NCI-H2107 (cell line): Measurements from ENCODE around the gene COLEC12.
"Not testable (repeated sequence)": the region's sequence is repeated elsewhere in the genome, so short reads cannot be mapped to it uniquely, and the experiment has no call there.

ENCODE experiments used
- DNase-seq: peaks from one replicate; lab custom pipeline; 2025; lab: John Stamatoyannopoulos, UW

Gene COLEC12

DNA sequence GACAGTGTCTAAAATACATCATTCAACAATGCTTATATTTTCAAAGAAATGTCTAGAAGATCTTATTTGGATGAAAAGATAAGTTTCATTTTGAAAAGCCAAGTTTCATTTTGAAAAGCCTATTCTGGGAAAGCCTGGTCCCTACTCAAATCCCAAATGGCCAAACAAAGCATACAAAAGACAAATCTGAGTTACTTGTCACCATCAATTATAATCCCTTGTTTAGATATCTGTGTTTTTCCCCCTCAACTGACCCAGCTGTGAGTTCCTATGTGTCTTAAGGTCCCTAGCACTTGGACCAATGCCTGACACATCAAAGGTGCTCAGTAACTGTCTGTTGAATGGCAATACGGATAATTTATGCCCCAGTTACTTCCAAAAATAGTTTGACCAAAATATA is 180.3 kb downstream of the COLEC12 start:
- no peak for DNase-seq

DNA sequence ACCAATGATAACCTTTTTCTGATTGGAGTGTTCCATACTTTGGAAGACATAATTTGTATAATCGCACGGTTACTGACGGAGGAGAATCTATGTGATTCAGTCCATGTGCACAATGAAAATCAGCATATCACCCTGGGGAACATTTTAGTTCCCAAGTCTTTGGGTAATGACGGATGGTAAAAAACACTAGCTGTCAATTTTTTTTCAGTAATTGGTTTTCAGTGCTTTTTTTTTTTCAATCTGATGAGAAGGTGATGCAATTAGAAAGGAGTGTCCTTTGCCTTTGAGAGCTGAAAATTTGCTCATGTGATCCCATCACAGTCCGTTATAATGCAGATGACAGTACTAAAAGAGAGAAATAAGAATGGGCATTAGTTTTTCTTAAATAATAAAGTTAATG is 180.8 kb downstream of the COLEC12 start:
- DNase-seq = no peak

DNA sequence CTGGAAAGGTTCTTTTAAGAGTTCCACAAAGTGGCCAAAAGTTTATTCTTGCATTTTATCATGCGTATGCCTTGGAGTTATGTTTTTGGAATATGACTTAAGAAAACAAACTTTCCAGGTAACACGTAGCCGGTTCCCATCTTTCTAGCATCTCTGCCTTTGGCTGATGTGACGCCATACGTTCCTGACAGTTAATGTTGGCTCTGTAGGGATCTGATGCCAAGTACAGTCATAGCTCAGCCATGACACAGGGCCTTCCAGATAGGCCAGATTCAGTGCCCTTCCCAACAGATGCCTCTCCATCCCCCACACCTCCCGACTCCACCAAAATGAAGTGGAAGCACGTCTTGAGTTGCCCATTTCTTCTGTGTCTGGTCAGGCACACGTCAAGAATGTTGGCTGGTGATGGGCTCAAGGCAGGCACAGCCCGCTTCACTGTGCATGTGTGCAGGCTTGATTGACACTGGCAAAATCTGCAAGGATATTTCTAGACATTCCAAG is 181.7 kb downstream of the COLEC12 start:
- no peak for DNase-seq

DNA sequence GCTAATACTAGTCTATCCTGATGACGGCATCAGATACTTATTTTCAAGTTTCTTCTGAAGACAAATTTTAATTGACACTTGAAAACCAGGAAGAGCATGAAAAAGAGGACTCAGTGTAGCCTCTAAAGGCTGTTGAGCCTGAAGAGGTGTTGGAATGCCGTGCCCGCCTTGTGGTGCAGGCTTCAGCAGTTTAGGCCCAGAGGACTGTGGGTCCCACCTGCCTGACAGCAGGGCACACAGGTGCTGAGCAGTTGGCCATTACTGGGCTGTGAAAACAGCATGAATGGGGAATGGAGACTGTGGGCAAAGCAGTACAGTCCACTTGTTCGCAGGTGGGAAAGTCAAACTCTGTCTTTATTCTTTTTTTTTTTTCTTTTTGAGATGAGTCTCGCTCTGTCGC is 182.9 kb downstream of the COLEC12 start:
- DNase-seq = no peak

DNA sequence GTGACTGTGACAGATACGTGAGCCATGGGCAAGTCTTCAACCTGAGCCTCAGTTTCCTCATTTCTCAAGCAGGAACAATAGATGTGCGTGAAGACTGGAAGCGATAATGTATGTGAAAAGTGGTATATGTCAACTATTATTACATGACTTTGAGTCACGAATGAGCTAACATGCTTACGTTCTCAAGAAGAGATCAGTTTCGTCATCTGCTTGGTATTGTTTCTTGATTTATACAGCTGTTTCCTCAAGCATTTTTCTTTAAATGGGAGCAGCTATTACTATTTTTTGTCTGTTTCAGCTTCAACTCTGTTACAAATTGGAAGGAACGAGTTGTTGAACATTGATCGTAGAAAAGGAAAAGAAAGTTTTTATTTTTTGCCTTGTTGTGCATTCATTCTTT is 184.1 kb downstream of the COLEC12 start:
- DNase-seq = no peak

DNA sequence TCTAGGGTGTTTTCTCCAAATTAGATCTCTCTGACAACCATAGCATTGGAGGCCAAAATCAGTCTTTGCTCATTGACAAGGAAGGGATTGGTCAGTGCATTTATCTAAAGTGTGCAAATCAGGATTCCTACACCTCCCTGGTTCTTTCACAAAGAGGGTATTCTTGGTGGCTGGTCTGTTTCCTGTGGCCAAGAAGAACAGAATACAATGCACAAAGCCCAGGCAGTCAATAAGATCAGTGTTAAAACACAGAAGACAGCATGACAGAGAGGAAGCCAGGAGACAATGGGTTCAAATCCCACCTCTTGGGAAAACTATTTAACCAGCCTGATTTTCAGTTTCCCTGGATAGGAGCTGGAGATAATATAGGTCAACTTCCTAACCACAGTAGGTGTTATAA is 186.6 kb downstream of the COLEC12 start:
- DNase-seq = no peak

- DNase-seq = no peak
Measured at GRCh38 chr18:312415-312814, 188.1 kb downstream of the COLEC12 start.

DNA sequence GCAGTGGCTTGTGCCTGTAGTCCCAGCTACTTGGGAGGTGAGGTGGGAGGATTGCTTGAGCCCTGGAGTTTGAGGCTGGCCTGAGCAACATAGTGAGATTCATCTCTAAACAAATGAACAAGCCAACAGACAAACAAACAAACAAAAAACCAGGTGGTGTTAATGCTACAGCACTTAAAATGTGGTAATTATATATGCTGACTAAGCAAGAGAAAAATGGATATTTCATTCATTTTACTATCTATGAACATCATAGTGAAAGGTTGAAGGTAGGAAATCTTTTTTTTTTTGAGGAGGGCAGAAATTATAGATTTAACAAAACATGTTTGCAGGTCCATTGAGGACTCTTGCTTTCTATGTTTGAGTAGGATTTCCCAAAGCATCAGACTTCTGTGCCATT is 190.5 kb downstream of the COLEC12 start:
- no peak for DNase-seq

DNA sequence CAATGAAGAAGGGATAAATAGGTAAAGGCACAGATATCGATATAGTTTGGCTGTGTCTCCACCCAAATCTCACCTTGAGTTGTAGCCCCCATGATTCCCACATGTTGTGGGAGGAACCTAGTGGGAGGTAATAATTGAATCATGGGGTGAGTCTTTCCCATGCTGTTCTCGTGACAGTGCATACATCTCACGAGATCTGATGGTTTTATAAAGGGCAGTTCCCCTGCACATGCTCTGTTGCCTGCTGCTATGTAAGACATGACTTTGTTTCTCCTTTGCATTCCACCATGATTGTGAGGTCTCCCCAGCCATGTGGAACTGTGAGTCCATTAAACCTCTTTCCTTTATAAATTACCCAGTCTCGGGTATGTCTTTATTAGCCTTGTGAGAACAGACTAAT is 192.4 kb downstream of the COLEC12 start:
- DNase-seq = not testable (repeated sequence)

GRCh38 chr18:306608-307255 is 193.8 kb downstream of the COLEC12 start:
- no peak for DNase-seq

DNA sequence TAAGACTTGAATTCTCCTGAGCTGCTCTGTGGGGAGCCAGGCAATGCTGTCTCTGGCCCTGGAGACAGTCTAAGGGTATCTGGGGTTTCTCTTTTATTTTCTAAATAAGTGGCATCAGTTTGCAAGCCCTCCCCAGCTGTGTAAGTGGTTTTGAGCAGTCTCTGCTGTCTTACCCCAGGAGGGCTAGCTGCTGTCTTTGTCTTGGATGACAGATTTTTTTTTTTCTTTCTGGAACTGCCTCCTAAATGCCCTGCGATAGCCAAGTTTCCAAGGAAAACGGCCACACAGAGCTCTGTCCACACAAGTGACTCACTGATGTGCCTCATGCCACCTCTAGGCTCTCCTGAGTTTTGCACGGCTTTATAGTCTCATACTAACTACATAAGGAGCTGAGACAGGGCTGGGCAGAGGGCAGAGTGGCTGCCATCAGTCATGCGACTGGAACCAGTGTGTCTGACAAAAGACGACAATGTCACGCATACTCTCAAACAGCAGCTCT is 195.4 kb downstream of the COLEC12 start:
- DNase-seq = no peak

GRCh38 chr18:303607-304006 is 196.9 kb downstream of the COLEC12 start:
- no peak for DNase-seq

GRCh38 chr18:303011-303410 is 197.5 kb downstream of the COLEC12 start:
- DNase-seq = no peak

- DNase-seq = no peak
Measured at GRCh38 chr18:302097-302496, 198.4 kb downstream of the COLEC12 start.

GRCh38 chr18:297936-298335 is 202.6 kb downstream of the COLEC12 start:
- DNase-seq = no peak

GRCh38 chr18:295756-296490 is 204.6 kb downstream of the COLEC12 start:
- DNase-seq = no peak

- DNase-seq = no peak
Measured at GRCh38 chr18:294566-294965, 205.9 kb downstream of the COLEC12 start.

- no peak for DNase-seq
Measured at GRCh38 chr18:293536-293935, 207.0 kb downstream of the COLEC12 start.

- DNase-seq = no peak
Measured at GRCh38 chr18:292271-292670, 208.2 kb downstream of the COLEC12 start.

GRCh38 chr18:289970-290369 is 210.5 kb downstream of the COLEC12 start:
- DNase-seq = not testable (repeated sequence)

DNA sequence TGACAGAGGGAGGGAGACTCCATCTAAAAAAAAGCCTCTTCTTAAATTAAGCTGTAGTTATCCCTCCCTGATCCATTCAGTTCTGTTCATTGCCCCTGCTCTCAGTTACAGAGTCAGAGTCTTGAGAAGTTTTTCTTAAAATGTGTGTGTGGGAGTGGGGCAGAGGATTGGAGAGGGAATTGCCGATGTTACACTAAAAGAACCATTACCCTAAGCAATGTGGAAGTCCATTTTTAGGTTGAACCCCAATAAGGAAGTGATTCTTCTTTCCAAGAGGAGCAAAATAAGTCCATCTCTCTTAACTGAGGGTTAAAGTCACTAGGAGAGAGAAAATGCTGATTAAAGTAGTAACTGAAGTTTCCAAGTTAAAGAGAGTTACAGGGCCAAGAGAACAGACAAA is 211.5 kb downstream of the COLEC12 start:
- no peak for DNase-seq

DNA sequence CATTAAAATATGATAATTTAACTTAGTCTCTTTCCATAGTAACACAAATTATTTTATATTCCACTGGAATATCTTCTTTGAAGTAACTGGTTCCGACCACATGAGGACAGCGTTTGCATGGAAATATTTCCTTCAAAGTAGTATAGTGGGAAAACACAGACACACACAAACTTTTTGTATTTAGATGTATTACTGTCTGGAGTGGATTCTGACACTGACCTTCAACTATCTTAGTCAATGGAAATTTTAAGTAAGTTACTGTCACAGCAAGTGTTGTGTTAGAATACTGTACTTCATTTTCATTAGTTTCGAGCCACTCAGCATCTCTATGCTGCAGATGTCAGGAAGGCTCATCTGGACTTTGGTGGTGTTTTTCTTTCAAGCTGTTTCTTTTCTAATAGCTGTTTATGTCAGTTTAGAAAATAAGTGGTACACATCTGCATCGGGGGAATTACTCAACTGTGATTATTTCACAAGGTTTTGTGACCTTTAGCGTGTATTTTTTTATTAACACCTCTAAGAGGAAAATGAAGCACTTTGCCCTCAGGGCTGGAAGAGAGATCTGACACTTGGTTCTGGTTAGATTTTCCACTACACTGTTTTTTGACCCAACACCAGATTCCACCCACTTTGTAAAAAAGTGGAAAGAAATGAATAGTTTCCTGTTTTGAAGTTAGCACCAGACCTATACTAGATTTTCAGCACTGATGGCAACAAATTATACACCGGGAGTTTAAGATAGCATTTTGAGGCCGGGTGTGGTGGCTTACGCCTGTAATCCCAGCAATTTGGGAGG is 213.8 kb downstream of the COLEC12 start:
- DNase-seq = no peak

GRCh38 chr18:285817-286216 is 214.7 kb downstream of the COLEC12 start:
- DNase-seq = no peak
